Liver (tissue), 9 donors: ENCODE measurements around the gene LAPTM4A. TPM values are rescaled to one million over a fixed set of nuclear protein-coding genes. Genes with fewer than 3 reads are reported as not detected.

Experiments
- DNase-seq: peaks from one replicate; pipeline ENCODE4 v3.0.0-alpha.2; 2017; ENCODE audit warnings: low spot score
- H3K27ac ChIP-seq, 2 donors: one replicate each; pipeline ENCODE4 v1.7.0; 2013; ENCODE audit warnings: inconsistent platforms in 2 of 2, low read length in 2 of 2, control low read depth in 1 of 2, low read depth in 1 of 2, mild to moderate bottlenecking in 1 of 2
- H3K27me3 ChIP-seq, 4 donors: one replicate each; pipeline versions ENCODE4 v1.6.1 to v1.7.0; 2013; ENCODE audit warnings: low read length in 3 of 4, inconsistent platforms in 1 of 4, mild to moderate bottlenecking in 1 of 4, moderate library complexity in 1 of 4; ENCODE audit not compliant: control insufficient read depth in 4 of 4, insufficient read depth in 4 of 4
- H3K36me3 ChIP-seq, 4 donors: one replicate each; pipeline versions ENCODE4 v1.6.1 to v1.7.0; 2013; ENCODE audit warnings: low read length in 3 of 4, mild to moderate bottlenecking in 3 of 4, low read depth in 1 of 4, moderate library complexity in 1 of 4; ENCODE audit not compliant: control insufficient read depth in 4 of 4, insufficient read depth in 3 of 4
- H3K4me1 ChIP-seq, 4 donors: one replicate each; pipeline versions ENCODE4 v1.6.1 to v1.7.0; 2013; ENCODE audit warnings: low read length in 3 of 4, mild to moderate bottlenecking in 3 of 4, moderate library complexity in 1 of 4; ENCODE audit not compliant: control insufficient read depth in 4 of 4, insufficient read depth in 4 of 4
- H3K4me3 ChIP-seq, 3 donors: one replicate each; pipeline versions ENCODE4 v1.6.1 to v1.7.0; 2013; ENCODE audit warnings: low read length in 3 of 3, control low read depth in 1 of 3, low read depth in 1 of 3, mild to moderate bottlenecking in 1 of 3
- H3K9ac ChIP-seq, 2 donors: one replicate each; pipeline ENCODE4 v1.7.0; 2013; ENCODE audit warnings: low read length in 2 of 2, mild to moderate bottlenecking in 2 of 2, moderate library complexity in 2 of 2, control low read depth in 1 of 2, low read depth in 1 of 2
- H3K9me3 ChIP-seq, 4 donors: one replicate each; pipeline versions ENCODE4 v1.6.1 to v1.7.0; 2013; ENCODE audit warnings: low read length in 3 of 4; ENCODE audit not compliant: control insufficient read depth in 4 of 4
- CTCF ChIP-seq: fragments of 150-350 bp; IDR thresholded peaks from 2 replicates; pipeline ENCODE4 v1.5.1; 2017; ENCODE audit warnings: improper control_type of control experiment, low read depth, low read length; ENCODE audit not compliant: missing input control
- EGR1 ChIP-seq, 2 donors: IDR thresholded peaks; 2 replicates each; pipeline ENCODE4 v1.6.1; 2016 to 2018; ENCODE audit warnings: antibody characterized with exemption in 2 of 2, low read depth in 2 of 2
- FOXA1 ChIP-seq: IDR thresholded peaks from 2 replicates; pipeline ENCODE4 v1.6.1; 2016; ENCODE audit warnings: antibody characterized with exemption
- FOXA2 ChIP-seq: IDR thresholded peaks from 2 replicates; pipeline ENCODE4 v1.6.1; 2016; ENCODE audit warnings: antibody characterized with exemption
- GABPA ChIP-seq, 2 donors: IDR thresholded peaks in 1 of 2; conservative IDR thresholded peaks in 1 of 2; 2 replicates each; pipeline ENCODE4 v1.6.1; 2016; ENCODE audit warnings: antibody characterized with exemption in 2 of 2, mild to moderate bottlenecking in 1 of 2, moderate library complexity in 1 of 2
- HNF4G ChIP-seq: IDR thresholded peaks from 2 replicates; pipeline ENCODE4 v1.6.1; 2016; ENCODE audit warnings: antibody characterized with exemption
- JUND ChIP-seq, 2 donors: IDR thresholded peaks; 2 replicates each; pipeline ENCODE4 v1.6.1; 2016; ENCODE audit warnings: antibody characterized with exemption in 2 of 2
- MAX ChIP-seq: IDR thresholded peaks from 2 replicates; pipeline ENCODE4 v1.6.1; 2016; ENCODE audit warnings: antibody characterized with exemption
- NR2F2 ChIP-seq: IDR thresholded peaks from 2 replicates; pipeline ENCODE4 v1.6.1; 2016; ENCODE audit warnings: antibody characterized with exemption
- RAD21 ChIP-seq, 2 donors: IDR thresholded peaks; 2 replicates each; pipeline ENCODE4 v1.6.1; 2016; ENCODE audit warnings: antibody characterized with exemption in 2 of 2, mild to moderate bottlenecking in 2 of 2
- REST ChIP-seq: IDR thresholded peaks from 2 replicates; pipeline ENCODE4 v1.6.1; 2016; ENCODE audit warnings: antibody characterized with exemption, mild to moderate bottlenecking
- RXRA ChIP-seq, 2 donors: IDR thresholded peaks; 2 replicates each; pipeline ENCODE4 v1.6.1; 2017 to 2018; ENCODE audit warnings: antibody characterized with exemption in 2 of 2, mild to moderate bottlenecking in 1 of 2
- SP1 ChIP-seq: IDR thresholded peaks from 2 replicates; pipeline ENCODE4 v1.6.1; 2018; ENCODE audit warnings: antibody characterized with exemption, mild to moderate bottlenecking
- TAF1 ChIP-seq: conservative IDR thresholded peaks from 2 replicates; pipeline ENCODE4 v1.6.1; 2016; ENCODE audit warnings: antibody characterized with exemption, mild to moderate bottlenecking
- YY1 ChIP-seq: IDR thresholded peaks from 2 replicates; pipeline ENCODE4 v1.6.1; 2016; ENCODE audit warnings: antibody characterized with exemption, mild to moderate bottlenecking
- ZBTB33 ChIP-seq: IDR thresholded peaks from 2 replicates; pipeline ENCODE4 v1.6.1; 2016; ENCODE audit warnings: antibody characterized with exemption
- WGBS: extraction: QIAGEN DNeasy Blood & Tissue Kit; methylation state at CpG from one replicate; pipeline ENCODE4 v1.1.7; 2013; 5-methylcytosine and 5-hydroxymethylcytosine counted together
- polyA plus RNA-seq, 2 donors: library from polyadenylated mRNA; stranded (reverse) in 1 of 2; unstranded in 1 of 2; fragments of 200-250 nt in 1 of 2; fragments of >200 nt in 1 of 2; fragmentation: Nextera tagmentation in 1 of 2; extraction: Ambion mirVana in 1 of 2; gene quantifications; one replicate each; pipeline versions ENCODE4 v1.2.1 to v1.2.3, GENCODE V29; 2013 to 2015
- total RNA-seq, 2 donors: library from RNA; depleted of rRNA; stranded (reverse); fragments of >200 nt; gene quantifications; one replicate each; pipeline ENCODE4 v1.2.3, GENCODE V29; 2014
- TF ChIP-seq, protein P1 (sequence below): IDR thresholded peaks from 2 replicates; pipeline ENCODE4 v1.6.1; 2016; ENCODE audit warnings: antibody characterized with exemption
- donor health status: healthy.
- donor health status: healthy.
- donor health status: healthy.
- donor health status: healthy.
- donor health status: healthy.

Gene LAPTM4A
- total and polyA plus RNA-seq, 4 donors = 69.1 to 183 (median 122) TPM

GRCh38 chr2:20030224-20030623, 21.2 kb downstream of the LAPTM4A start:
- 90% methylated on average over 6 of the region's 6 CpGs for WGBS
- no peak overlapping the region for H3K27ac ChIP-seq
- H3K9me3 ChIP-seq = no peaks in the 10 kb centered on the region
- H3K4me1 ChIP-seq = no peaks in the 10 kb centered on the region
- no peak overlapping the region for H3K9ac ChIP-seq
- TF ChIP-seq RAD21 (IDR thresholded peaks at IDR 0.05) = no peak
- no peaks in the 10 kb centered on the region for H3K27me3 ChIP-seq
- DNase-seq = no peak
- peaks cover 6 to 67% (median 61%) of the 10 kb centered on the region in 4 donors for H3K36me3 ChIP-seq
- no peak overlapping the region for H3K4me3 ChIP-seq

DNA sequence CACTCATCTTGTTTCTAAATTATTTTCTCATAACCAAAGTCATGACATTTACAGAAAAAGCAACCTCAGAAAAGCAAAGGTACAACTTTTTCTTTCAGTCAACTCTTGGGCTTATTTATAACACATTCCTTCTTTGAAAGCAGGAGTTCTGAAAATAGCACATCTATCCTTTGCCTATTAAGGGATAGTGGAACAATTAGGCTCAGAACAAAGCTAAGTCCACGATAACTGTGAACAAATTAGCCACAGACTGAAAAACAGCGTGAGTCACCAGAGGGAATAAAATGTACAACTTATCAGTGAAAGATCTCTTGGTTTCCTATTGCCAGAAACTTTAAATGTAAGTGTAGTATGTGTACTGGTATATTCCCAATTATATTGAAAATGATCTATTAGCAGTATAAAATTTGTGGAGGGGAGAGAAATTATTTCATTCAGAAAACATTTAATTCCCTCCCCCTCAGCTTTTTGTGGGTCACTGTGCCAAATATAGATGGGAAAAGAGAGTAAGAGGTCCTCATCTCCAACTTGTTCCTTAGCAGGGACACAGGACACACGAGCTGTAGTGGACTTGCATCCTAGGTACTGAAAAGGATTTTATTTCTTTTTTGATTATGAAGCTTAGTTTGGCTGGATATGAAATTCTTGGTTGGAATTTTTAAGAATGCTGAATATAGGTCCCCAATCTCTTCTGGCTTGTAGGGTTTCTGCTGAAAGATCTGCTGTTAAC, 23.6 kb downstream of the LAPTM4A start:
- Histone ChIP-seq H3K4me3 (no peak overlapping the region), H3K9ac (no peak overlapping the region), H3K27ac (no peak overlapping the region), H3K36me3 (peaks cover 1 to 46% (median 38%) of the 10 kb centered on the region in 4 donors), H3K9me3 (no peaks in the 10 kb centered on the region), H3K4me1 (no peaks in the 10 kb centered on the region), H3K27me3 (no peaks in the 10 kb centered on the region)
- no peak for DNase-seq
- WGBS = 87% methylated on average over 3 of the region's 3 CpGs
- TF ChIP-seq YY1 (no peak), REST (no peak), JUND (IDR thresholded peaks at IDR 0.05) (no peak), MAX (no peak), TAF1 (no peak), NR2F2 (no peak), FOXA1 (no peak), FOXA2 (no peak), SP1 (no peak), HNF4G (no peak), GABPA (IDR thresholded peaks at IDR 0.05 in 1 of 2, conservative IDR thresholded peaks at IDR 0.05 in 1 of 2) (no peak), ZBTB33 (no peak), CTCF (no peak), EGR1 (IDR thresholded peaks at IDR 0.05; ENCODE audit: low read depth in 2 of 2) (no peak), RXRA (IDR thresholded peaks at IDR 0.05) (no peak)
- TF ChIP-seq, protein P1, sequence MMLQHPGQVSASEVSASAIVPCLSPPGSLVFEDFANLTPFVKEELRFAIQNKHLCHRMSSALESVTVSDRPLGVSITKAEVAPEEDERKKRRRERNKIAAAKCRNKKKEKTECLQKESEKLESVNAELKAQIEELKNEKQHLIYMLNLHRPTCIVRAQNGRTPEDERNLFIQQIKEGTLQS = no peak
